Ishikawa (cell line): ENCODE measurements around the gene MACROD2.

ENCODE experiments used
- CEBPB ChIP-seq: IDR thresholded peaks from 2 replicates; pipeline ENCODE4 v1.6.1; 2012
- CREB1 ChIP-seq: IDR thresholded peaks from 2 replicates; pipeline ENCODE4 v1.6.1; 2012; ENCODE audit warnings: low read depth
- EGR1 ChIP-seq: IDR thresholded peaks from 2 replicates; pipeline ENCODE4 v1.6.1; 2012
- EP300 ChIP-seq: IDR thresholded peaks from 2 replicates; pipeline ENCODE4 v1.6.1; 2012; ENCODE audit warnings: borderline replicate concordance
- NFIC ChIP-seq: IDR thresholded peaks from 2 replicates; pipeline ENCODE4 v1.6.1; 2012
- RAD21 ChIP-seq: IDR thresholded peaks from 2 replicates; pipeline ENCODE4 v1.6.1; 2012; ENCODE audit warnings: low read depth
- TAF1 ChIP-seq: IDR thresholded peaks from 2 replicates; pipeline ENCODE4 v1.6.1; 2012; ENCODE audit warnings: low read depth, mild to moderate bottlenecking
- TCF12 ChIP-seq: IDR thresholded peaks from 2 replicates; pipeline ENCODE4 v1.6.1; 2012; ENCODE audit warnings: low read depth
- TEAD4 ChIP-seq: IDR thresholded peaks from 2 replicates; pipeline ENCODE4 v1.6.1; 2012
- YY1 ChIP-seq: IDR thresholded peaks from 2 replicates; pipeline ENCODE4 v1.6.1; 2012; ENCODE audit warnings: low read depth
- ZBTB7A ChIP-seq: IDR thresholded peaks from 2 replicates; pipeline ENCODE4 v1.6.1; 2012; ENCODE audit warnings: low read depth
- TF ChIP-seq, protein P1 (sequence below): IDR thresholded peaks from 2 replicates; pipeline ENCODE4 v1.6.1; 2012; ENCODE audit warnings: low read depth, mild to moderate bottlenecking

DNA sequence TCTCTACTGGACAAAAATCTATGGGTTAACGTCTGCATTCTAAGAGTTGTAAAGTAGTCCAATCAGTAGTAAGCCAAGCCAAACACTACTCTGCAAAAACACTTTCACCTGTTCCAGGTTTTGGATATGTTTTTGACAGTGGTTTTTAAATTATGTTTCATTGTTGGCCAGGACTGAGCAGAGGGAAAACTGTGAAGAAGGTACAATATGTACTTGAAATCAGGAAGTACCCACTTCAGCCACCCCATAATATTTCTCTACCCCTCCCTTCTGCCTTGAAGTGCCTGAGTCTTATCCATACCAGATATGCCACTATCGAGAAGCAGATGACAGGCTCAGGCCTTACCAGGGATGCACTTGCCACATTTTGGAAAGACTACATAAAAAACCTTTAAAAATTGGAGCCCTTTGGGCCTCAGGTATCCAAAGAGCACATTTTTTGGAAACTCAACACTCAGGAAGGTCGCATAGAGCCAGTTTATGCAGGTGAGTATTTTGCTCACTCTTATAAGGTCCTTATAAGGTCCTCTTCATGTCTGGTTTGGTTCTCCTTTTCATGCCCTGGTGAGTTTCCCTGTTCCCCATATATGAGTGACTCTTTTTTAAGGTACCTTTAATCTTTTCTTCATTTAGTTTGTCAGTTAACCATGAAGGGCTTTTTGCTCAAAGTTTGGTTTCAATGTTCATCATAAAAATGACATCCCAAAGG lies 1201.4 kb downstream of the MACROD2 start:
- TF ChIP-seq, protein P1, sequence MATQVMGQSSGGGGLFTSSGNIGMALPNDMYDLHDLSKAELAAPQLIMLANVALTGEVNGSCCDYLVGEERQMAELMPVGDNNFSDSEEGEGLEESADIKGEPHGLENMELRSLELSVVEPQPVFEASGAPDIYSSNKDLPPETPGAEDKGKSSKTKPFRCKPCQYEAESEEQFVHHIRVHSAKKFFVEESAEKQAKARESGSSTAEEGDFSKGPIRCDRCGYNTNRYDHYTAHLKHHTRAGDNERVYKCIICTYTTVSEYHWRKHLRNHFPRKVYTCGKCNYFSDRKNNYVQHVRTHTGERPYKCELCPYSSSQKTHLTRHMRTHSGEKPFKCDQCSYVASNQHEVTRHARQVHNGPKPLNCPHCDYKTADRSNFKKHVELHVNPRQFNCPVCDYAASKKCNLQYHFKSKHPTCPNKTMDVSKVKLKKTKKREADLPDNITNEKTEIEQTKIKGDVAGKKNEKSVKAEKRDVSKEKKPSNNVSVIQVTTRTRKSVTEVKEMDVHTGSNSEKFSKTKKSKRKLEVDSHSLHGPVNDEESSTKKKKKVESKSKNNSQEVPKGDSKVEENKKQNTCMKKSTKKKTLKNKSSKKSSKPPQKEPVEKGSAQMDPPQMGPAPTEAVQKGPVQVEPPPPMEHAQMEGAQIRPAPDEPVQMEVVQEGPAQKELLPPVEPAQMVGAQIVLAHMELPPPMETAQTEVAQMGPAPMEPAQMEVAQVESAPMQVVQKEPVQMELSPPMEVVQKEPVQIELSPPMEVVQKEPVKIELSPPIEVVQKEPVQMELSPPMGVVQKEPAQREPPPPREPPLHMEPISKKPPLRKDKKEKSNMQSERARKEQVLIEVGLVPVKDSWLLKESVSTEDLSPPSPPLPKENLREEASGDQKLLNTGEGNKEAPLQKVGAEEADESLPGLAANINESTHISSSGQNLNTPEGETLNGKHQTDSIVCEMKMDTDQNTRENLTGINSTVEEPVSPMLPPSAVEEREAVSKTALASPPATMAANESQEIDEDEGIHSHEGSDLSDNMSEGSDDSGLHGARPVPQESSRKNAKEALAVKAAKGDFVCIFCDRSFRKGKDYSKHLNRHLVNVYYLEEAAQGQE: no peak
- TF ChIP-seq TAF1: no peak
- TF ChIP-seq TEAD4: no peak
- no peak for TF ChIP-seq ZBTB7A
- no peak for TF ChIP-seq CEBPB
- TF ChIP-seq RAD21: no peak
- no peak for TF ChIP-seq EP300
- TF ChIP-seq CREB1: no peak
- TF ChIP-seq YY1: no peak
- no peak for TF ChIP-seq NFIC
- no peak for TF ChIP-seq TCF12
- TF ChIP-seq EGR1: no peak
